ENCODE data around the gene FLNB.

DNA sequence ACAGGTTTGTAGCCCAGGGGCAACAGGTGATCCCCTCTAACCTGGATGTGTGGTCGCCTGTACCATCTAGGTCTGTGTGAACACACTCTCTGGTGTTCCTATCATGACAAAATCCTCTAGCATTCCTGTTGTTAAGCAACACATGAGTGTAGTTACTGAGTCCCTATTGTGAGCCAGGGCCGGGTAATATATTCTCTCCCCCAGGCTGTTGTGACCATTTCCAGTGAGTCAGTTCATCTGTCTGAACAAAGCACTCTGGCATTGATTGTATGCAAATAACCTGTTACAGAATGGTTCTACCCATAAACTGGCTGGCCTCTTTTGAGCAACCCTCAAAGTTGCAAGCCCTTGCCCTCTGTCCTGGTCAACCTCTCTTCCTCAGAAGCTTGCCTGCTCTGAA lies 2.6 kb upstream of the FLNB start:
- TF ChIP-seq CTCF (IDR thresholded peaks at IDR 0.05) = no peak
- TF ChIP-seq EP300 (IDR thresholded peaks at IDR 0.05) = no peak

Data from esophagus muscularis mucosa (tissue), 3 donors.